HTERT RPE-1 (cell line): ENCODE results near the gene RBM6.
"Not testable (repeated sequence)": the region's sequence is repeated elsewhere in the genome, so short reads cannot be mapped to it uniquely, and the experiment has no call there.

Experiments used
- in situ Hi-C: fragments of 300-500 bp; cut with MboI; formaldehyde crosslinking; loops from 4 replicates; pipeline ENCODE4 v1.14.3; 2020; ENCODE audit warnings: low sequenced_read_pairs

The RBM6 gene

GRCh38 chr3:49968346-49968745 lies 28.4 kb downstream of the RBM6 start:
- in situ Hi-C loops = no loop called here

- in situ Hi-C loops = no loop called here
Observed at GRCh38 chr3:49972656-49973055, 32.7 kb downstream of the RBM6 start.

GRCh38 chr3:49976942-49977341 lies 37.0 kb downstream of the RBM6 start:
- in situ Hi-C loops = no loop called here

GRCh38 chr3:49984394-49984793 lies 44.4 kb downstream of the RBM6 start:
- in situ Hi-C loops = no loop called here

- in situ Hi-C loops = no loop called here
Observed at GRCh38 chr3:49992326-49992725, 52.4 kb downstream of the RBM6 start.

- in situ Hi-C loops = no loop called here
Observed at GRCh38 chr3:49994476-49994875, 54.5 kb downstream of the RBM6 start.

- in situ Hi-C loops = no loop called here
Observed at GRCh38 chr3:49996016-49996415, 56.1 kb downstream of the RBM6 start.

- in situ Hi-C loops = no loop called here
Observed at GRCh38 chr3:49997862-49998261, 57.9 kb downstream of the RBM6 start.

GRCh38 chr3:49998326-49998725 lies 58.4 kb downstream of the RBM6 start:
- in situ Hi-C loops = no loop called here

GRCh38 chr3:50001511-50001910 lies 61.6 kb downstream of the RBM6 start:
- in situ Hi-C loops = no loop called here

GRCh38 chr3:50003216-50003615 lies 63.3 kb downstream of the RBM6 start:
- in situ Hi-C loops = no loop called here

GRCh38 chr3:50003824-50004223 lies 63.9 kb downstream of the RBM6 start:
- in situ Hi-C loops = no loop called here

GRCh38 chr3:50008931-50009330 lies 69.0 kb downstream of the RBM6 start:
- in situ Hi-C loops = no loop called here

GRCh38 chr3:50010959-50011358 lies 71.0 kb downstream of the RBM6 start:
- in situ Hi-C loops = no loop called here

- in situ Hi-C loops = no loop called here
Observed at GRCh38 chr3:50015918-50016317, 76.0 kb downstream of the RBM6 start.

- in situ Hi-C loops = no loop called here
Observed at GRCh38 chr3:50028346-50028745, 88.4 kb downstream of the RBM6 start.

GRCh38 chr3:50031201-50031600 lies 91.3 kb downstream of the RBM6 start:
- in situ Hi-C loops = not testable (repeated sequence)

- in situ Hi-C loops = no loop called here
Observed at GRCh38 chr3:50044976-50045375, 105.0 kb downstream of the RBM6 start.

- in situ Hi-C loops = no loop called here
Observed at GRCh38 chr3:50047426-50047825, 107.5 kb downstream of the RBM6 start.

- in situ Hi-C loops = no loop called here
Observed at GRCh38 chr3:50050361-50050760, 110.4 kb downstream of the RBM6 start.

- in situ Hi-C loops = no loop called here
Observed at GRCh38 chr3:50057756-50058155, 117.8 kb downstream of the RBM6 start.

- in situ Hi-C loops = no loop called here
Observed at GRCh38 chr3:50068134-50068533, 128.2 kb downstream of the RBM6 start.

- in situ Hi-C loops = no loop called here
Observed at GRCh38 chr3:50078091-50078490, 138.1 kb downstream of the RBM6 start.

- in situ Hi-C loops = no loop called here
Observed at GRCh38 chr3:50078622-50079021, 138.7 kb downstream of the RBM6 start.
